Activated gamma-delta T cell treated with anti-CD3 and anti-CD28 coated beads, Interleukin-2, amount 50 U/mL, for 16 hours (primary cell): ENCODE data around the gene CASKIN2.

ENCODE experiments used
- DNase-seq: peaks from one replicate; pipeline ENCODE4 v3.0.0-alpha.2; 2020; ENCODE audit warnings: low read depth

Gene CASKIN2

DNA sequence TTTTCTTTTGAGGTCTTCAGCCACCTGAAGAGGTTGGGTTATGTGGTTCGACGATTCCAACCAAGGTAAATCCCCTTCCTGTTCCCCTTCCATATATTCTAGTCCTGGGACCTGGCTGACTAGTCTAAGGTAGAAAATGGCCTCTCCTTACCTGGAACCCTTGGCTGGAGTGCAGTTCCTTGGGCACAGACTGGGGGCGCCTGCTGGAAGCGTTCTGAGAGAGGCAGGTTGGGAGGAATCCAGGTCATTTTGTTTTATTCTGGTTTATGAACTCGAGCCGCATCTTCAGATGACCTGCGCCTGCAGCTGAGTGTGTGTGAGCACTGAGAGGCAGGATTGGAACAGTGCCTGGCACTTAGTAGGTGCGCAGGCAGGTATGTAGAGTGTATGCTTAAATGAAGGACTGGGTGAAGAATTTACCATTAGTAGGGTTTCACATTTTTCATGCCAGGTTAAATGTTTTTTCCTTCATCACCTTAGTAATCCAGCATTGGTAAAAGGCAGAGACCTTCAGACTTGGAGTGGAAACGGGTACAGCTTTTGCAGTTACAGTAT, 3.7 kb upstream of the CASKIN2 start:
- no peak for DNase-seq

- DNase-seq, result no peak
Observed at GRCh38 chr17:75518201-75518600, 2.9 kb upstream of the CASKIN2 start.

GRCh38 chr17:75517297-75517865, 2.0 kb upstream of the CASKIN2 start:
- DNase-seq, result no peak

GRCh38 chr17:75516619-75517296, 1.4 kb upstream of the CASKIN2 start:
- no peak for DNase-seq

DNA sequence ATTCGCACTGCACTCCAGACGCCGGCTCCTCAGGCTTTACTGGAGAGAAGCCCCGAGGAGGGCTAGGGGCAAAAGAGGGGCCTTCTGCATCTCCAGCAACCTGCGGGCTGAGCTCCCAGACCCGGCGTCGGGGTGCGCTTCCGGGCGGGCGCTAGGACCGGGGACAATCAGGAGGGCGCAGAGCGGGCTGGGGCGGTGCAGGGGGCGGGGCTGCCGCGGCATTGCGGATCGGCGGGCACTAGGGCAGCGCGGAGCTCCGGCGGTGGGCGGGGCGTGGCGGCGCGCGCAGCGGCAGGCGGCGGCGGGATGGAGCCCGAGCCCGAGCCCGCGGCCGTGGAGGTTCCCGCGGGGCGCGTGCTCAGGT, 900 bp upstream of the CASKIN2 start, which contains the start of gene TSEN54:
TSEN54 (plus strand) TSS at position 274 of the 364 bp plus-strand sequence; CDS start at position 307, 33 bp downstream.
- peak; percentile 95 for DNase-seq

DNA sequence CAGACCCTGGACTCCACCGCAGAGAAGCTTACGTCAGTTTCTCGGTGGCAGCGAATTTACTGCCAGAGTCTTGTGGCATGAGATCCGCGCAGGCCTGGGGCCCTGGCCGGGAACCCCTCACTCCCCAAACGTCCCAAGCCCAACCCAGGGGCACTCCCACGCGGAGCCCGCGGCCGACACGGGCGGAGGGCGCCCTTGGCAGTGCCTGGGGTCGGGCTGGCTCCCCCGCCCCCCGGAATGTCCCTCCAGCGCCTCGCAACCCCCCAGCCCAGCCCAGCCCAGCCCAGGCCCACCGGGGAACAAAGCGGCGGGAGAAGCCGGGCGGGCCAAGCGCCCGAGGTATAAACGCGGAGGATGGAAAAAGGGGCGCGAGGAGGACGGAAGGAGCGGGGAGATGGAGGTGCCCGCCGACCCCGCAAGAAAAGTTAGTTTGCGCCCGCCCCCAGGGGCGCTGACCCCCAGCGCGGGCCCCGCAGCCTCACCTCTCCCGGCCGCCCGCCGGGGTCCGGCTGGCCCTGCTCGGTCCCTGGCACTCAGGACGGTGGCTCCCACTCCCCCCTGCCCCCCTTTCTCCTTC, 330 bp downstream of the CASKIN2 start:
- no peak for DNase-seq

DNA sequence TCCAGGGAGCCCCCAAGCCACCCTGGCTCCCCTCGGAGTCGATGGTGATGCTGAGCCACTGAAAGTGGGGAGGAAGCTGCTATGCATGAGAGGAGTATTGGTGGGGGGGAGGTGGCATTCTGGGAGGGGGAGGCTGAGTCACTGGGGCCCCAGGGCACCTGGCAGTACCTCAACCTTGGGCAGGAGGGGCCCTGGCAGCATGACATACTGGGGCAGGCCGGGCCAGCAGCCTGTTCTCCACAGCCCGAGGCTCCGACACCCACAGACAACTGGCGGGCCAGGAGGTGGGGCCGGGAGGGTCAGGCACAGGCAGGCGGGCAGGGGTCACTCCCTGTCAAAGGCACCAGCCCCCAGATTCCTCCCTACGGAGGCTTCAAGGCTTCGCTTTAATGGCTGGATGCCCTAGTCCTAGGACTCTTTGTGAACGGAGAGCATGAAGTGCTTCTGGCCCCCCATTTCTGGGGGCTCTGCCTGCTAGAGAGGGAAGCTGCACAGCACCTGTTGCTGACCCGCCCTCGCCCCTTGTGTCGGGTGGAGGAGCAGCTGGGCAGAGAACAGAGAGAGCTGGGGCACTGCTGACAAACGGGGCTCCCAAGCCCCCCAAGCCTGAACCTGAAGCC, 928 bp downstream of the CASKIN2 start:
- no peak for DNase-seq

GRCh38 chr17:75513641-75514000, 1.7 kb downstream of the CASKIN2 start:
- DNase-seq, result no peak

- no peak for DNase-seq
Observed at GRCh38 chr17:75512926-75513640, 2.3 kb downstream of the CASKIN2 start.

DNA sequence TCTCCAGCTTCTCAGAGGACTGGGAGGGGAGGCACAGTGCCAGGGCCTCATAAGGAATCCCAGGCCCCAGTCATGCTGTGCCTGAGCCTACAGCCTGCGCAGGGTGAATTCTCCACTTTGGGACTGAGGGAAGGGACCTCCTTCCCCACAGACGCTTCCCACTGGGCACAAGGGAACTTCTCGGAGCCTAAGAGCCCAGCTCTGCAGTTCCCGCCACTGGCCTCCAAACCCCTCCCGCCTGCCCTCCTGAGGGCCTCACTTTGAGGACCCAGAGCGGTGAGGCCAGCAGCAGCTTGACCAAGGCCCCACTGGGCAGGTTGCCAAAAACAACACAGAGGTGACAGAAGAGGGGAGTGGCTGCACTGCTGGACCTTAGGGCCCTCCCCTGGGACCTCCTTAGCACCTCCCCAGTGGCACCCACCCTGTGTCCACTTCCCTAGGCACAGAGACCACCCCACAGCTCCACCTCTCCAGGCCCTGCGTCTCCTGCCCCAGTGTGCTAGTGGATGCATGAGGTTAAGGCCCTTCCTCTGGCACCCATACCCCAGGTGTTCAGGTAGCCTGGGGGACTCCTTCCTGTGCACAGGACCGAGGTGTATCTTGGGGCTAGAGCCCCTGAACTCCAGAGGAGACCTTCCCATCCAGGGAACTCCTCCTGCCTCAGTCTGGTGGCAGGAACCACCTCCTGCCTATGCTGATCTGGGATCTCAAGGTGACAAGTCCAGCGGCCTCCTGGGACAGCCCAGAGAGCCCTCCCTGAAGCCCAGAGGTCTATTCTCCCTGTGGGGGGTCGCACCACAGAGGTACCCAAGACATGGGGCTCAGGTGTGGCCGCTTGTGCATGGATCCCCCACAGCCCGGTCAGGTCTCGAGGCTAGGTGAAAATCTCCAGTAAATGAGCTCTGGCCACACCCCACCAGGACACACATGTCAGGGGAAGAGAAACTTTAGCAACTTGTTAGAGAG, 3.4 kb downstream of the CASKIN2 start:
- DNase-seq, result no peak

- DNase-seq, result no peak
Observed at GRCh38 chr17:75511270-75511609, 4.1 kb downstream of the CASKIN2 start.

GRCh38 chr17:75509528-75510258, 5.6 kb downstream of the CASKIN2 start:
- no peak for DNase-seq

GRCh38 chr17:75508931-75509361, 6.4 kb downstream of the CASKIN2 start:
- no peak for DNase-seq

GRCh38 chr17:75507733-75508719, 7.3 kb downstream of the CASKIN2 start:
- DNase-seq, result no peak

- DNase-seq, result no peak
Observed at GRCh38 chr17:75506888-75507287, 8.4 kb downstream of the CASKIN2 start.

DNA sequence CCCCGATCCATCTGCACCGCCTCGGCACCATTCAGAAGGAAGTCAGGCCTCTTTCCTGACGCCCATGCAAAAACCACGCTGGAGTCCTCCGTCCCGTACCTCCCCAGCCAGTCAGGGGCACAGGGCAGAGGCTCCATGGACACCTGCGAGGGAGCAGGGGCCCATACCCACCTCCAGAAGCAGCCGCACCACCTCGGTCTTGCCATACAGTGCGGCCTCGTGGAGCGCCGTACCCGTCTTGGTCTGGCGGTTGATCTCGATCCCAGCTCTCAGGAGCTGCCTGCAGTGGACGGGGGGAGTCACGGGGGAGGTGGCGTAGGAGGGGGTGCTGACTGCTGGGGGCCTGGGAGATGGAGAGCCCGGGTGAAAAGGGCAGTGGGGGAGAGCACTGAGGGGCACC, 9.2 kb downstream of the CASKIN2 start:
- no peak for DNase-seq

- DNase-seq, result no peak
Observed at GRCh38 chr17:75505640-75506039, 9.7 kb downstream of the CASKIN2 start.

DNA sequence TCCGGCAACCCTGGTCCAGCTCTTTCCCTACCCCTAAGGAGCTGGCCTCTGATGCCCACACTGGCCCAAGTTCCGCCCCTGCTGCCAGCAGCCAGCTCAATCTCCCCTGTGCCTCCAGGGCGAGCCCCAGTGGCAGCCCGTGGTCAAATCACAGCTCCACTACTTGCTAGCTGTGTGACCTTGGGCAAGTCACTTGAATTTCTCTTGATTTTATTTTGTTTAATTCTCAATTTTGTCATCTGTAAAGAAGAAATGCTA, 10.3 kb downstream of the CASKIN2 start:
- DNase-seq, result no peak

- DNase-seq, result no peak
Observed at GRCh38 chr17:75504347-75505151, 10.8 kb downstream of the CASKIN2 start.
